Measurements from ENCODE around the gene LBP. TPM values are rescaled to one million over a fixed set of nuclear protein-coding genes. Genes with fewer than 3 reads are reported as not detected.

The LBP gene
- total and polyA plus RNA-seq, 2 experiments from 2014 or later, result 0.10 to 0.19 TPM

DNA sequence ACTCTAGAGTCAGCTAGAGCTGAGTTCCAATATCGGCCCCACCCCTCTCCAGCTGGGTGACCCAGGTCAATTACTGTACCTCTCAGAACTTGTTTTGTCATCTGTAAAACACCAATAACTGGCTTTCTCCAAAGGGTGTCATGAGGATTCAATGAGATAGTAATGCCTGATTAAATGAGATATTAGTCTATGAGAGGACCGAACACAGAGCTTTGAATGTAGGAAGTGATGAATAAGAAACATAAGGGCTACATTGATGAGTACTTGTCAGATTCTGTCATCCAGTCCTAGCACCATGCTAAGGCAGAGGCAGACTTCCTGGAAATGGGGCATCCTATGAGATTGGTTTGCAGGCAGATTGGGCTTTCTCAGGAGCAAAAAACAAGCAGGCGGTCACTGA is 22.1 kb upstream of the LBP start (continued):
- TF ChIP-seq, protein P1, sequence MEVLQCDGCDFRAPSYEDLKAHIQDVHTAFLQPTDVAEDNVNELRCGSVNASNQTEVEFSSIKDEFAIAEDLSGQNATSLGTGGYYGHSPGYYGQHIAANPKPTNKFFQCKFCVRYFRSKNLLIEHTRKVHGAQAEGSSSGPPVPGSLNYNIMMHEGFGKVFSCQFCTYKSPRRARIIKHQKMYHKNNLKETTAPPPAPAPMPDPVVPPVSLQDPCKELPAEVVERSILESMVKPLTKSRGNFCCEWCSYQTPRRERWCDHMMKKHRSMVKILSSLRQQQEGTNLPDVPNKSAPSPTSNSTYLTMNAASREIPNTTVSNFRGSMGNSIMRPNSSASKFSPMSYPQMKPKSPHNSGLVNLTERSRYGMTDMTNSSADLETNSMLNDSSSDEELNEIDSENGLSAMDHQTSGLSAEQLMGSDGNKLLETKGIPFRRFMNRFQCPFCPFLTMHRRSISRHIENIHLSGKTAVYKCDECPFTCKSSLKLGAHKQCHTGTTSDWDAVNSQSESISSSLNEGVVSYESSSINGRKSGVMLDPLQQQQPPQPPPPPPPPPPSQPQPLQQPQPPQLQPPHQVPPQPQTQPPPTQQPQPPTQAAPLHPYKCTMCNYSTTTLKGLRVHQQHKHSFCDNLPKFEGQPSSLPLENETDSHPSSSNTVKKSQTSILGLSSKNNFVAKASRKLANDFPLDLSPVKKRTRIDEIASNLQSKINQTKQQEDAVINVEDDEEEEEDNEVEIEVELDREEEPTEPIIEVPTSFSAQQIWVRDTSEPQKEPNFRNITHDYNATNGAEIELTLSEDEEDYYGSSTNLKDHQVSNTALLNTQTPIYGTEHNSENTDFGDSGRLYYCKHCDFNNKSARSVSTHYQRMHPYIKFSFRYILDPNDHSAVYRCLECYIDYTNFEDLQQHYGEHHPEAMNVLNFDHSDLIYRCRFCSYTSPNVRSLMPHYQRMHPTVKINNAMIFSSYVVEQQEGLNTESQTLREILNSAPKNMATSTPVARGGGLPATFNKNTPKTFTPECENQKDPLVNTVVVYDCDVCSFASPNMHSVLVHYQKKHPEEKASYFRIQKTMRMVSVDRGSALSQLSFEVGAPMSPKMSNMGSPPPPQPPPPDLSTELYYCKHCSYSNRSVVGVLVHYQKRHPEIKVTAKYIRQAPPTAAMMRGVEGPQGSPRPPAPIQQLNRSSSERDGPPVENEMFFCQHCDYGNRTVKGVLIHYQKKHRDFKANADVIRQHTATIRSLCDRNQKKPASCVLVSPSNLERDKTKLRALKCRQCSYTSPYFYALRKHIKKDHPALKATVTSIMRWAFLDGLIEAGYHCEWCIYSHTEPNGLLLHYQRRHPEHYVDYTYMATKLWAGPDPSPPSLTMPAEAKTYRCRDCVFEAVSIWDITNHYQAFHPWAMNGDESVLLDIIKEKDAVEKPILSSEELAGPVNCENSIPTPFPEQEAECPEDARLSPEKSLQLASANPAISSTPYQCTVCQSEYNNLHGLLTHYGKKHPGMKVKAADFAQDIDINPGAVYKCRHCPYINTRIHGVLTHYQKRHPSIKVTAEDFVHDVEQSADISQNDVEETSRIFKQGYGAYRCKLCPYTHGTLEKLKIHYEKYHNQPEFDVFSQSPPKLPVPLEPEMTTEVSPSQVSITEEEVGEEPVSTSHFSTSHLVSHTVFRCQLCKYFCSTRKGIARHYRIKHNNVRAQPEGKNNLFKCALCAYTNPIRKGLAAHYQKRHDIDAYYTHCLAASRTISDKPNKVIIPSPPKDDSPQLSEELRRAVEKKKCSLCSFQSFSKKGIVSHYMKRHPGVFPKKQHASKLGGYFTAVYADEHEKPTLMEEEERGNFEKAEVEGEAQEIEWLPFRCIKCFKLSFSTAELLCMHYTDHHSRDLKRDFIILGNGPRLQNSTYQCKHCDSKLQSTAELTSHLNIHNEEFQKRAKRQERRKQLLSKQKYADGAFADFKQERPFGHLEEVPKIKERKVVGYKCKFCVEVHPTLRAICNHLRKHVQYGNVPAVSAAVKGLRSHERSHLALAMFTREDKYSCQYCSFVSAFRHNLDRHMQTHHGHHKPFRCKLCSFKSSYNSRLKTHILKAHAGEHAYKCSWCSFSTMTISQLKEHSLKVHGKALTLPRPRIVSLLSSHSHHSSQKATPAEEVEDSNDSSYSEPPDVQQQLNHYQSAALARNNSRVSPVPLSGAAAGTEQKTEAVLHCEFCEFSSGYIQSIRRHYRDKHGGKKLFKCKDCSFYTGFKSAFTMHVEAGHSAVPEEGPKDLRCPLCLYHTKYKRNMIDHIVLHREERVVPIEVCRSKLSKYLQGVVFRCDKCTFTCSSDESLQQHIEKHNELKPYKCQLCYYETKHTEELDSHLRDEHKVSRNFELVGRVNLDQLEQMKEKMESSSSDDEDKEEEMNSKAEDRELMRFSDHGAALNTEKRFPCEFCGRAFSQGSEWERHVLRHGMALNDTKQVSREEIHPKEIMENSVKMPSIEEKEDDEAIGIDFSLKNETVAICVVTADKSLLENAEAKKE (CRISPR knock-in tag; IDR thresholded peaks at IDR 0.05), result no peak
- TF ChIP-seq CREB1 (CRISPR knock-in tag; IDR thresholded peaks at IDR 0.05; ENCODE audit: low read depth) (no peak), JUNB (IDR thresholded peaks at IDR 0.05; ENCODE audit: unreplicated experiment) (no peak), ZNF114 (CRISPR knock-in tag; IDR thresholded peaks at IDR 0.05) (no peak), EZH2phosphoT487 (IDR thresholded peaks at IDR 0.05; ENCODE audit: unreplicated experiment) (no peak), POLR2AphosphoS5 (IDR thresholded peaks at IDR 0.05; ENCODE audit: low read depth) (no peak)
- TF ChIP-seq, protein P2, sequence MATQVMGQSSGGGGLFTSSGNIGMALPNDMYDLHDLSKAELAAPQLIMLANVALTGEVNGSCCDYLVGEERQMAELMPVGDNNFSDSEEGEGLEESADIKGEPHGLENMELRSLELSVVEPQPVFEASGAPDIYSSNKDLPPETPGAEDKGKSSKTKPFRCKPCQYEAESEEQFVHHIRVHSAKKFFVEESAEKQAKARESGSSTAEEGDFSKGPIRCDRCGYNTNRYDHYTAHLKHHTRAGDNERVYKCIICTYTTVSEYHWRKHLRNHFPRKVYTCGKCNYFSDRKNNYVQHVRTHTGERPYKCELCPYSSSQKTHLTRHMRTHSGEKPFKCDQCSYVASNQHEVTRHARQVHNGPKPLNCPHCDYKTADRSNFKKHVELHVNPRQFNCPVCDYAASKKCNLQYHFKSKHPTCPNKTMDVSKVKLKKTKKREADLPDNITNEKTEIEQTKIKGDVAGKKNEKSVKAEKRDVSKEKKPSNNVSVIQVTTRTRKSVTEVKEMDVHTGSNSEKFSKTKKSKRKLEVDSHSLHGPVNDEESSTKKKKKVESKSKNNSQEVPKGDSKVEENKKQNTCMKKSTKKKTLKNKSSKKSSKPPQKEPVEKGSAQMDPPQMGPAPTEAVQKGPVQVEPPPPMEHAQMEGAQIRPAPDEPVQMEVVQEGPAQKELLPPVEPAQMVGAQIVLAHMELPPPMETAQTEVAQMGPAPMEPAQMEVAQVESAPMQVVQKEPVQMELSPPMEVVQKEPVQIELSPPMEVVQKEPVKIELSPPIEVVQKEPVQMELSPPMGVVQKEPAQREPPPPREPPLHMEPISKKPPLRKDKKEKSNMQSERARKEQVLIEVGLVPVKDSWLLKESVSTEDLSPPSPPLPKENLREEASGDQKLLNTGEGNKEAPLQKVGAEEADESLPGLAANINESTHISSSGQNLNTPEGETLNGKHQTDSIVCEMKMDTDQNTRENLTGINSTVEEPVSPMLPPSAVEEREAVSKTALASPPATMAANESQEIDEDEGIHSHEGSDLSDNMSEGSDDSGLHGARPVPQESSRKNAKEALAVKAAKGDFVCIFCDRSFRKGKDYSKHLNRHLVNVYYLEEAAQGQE (IDR thresholded peaks at IDR 0.05; ENCODE audit: unreplicated experiment), result no peak

Measured in GM23338 (cell line).